ENCODE results near the gene PTPRJ. TPM values are rescaled to one million over a fixed set of nuclear protein-coding genes. Genes with fewer than 3 reads are reported as not detected.
"Not testable (repeated sequence)": the region's sequence is repeated elsewhere in the genome, so short reads cannot be mapped to it uniquely, and the experiment has no call there.

Gene PTPRJ
- total RNA-seq, 2 donors from 2014 or later, result 6.7 TPM

GRCh38 chr11:48011798-48012391 is 31.5 kb downstream of the PTPRJ start:
- no peak for DNase-seq
- intact Hi-C loops (cut with DNase I), result no loop called here
- ATAC-seq, result peak in 1 of 2 donors; percentile 53

- DNase-seq (no peak), ATAC-seq (peak; percentile 27 to 35)
- intact Hi-C loops (cut with DNase I), result no loop called here
These were observed 33.0 kb downstream of the PTPRJ start for GRCh38 chr11:48013269-48013901.

GRCh38 chr11:48014917-48015316 is 34.6 kb downstream of the PTPRJ start:
- intact Hi-C loops (cut with DNase I), result no loop called here
- ATAC-seq, result no peak
- no peak for DNase-seq

- intact Hi-C loops (cut with DNase I), result no loop called here
- no peak for DNase-seq
- ATAC-seq, result no peak
These were observed 36.9 kb downstream of the PTPRJ start for GRCh38 chr11:48017105-48017830.

GRCh38 chr11:48017831-48018527 is 37.6 kb downstream of the PTPRJ start:
- no peak for ATAC-seq
- no peak for DNase-seq

GRCh38 chr11:48018528-48019216 is 38.3 kb downstream of the PTPRJ start:
- intact Hi-C loops (cut with DNase I), result no loop called here
- ATAC-seq, result no peak
- DNase-seq, result no peak

More at GRCh38 chr11:48017831-48018527, 37.6 kb downstream of the PTPRJ start:
- intact Hi-C loops (cut with DNase I), result no loop called here

- intact Hi-C loops (cut with DNase I), result no loop called here
- peak in 1 of 2 donors; percentile 49 for ATAC-seq
These were observed 38.8 kb downstream of the PTPRJ start for GRCh38 chr11:48019217-48019584.

GRCh38 chr11:48019595-48019994 is 39.2 kb downstream of the PTPRJ start:
- ATAC-seq, result peak in 1 of 2 donors; percentile 22
- no peak for DNase-seq
- intact Hi-C loops (cut with DNase I), result no loop called here

More at GRCh38 chr11:48019217-48019584, 38.8 kb downstream of the PTPRJ start:
- DNase-seq, result no peak

- intact Hi-C loops (cut with DNase I), result no loop called here
- ATAC-seq (peak; percentile 53 to 84), DNase-seq (no peak)
These were observed 39.9 kb downstream of the PTPRJ start for GRCh38 chr11:48020092-48020755.

GRCh38 chr11:48021201-48021820 is 41.0 kb downstream of the PTPRJ start:
- intact Hi-C loops (cut with DNase I); DNase-seq; ATAC-seq: not testable (repeated sequence)

- DNase-seq (no peak), ATAC-seq (no peak)
- intact Hi-C loops (cut with DNase I), result no loop called here
These were observed 42.1 kb downstream of the PTPRJ start for GRCh38 chr11:48022445-48022844.

GRCh38 chr11:48023608-48024007 is 43.2 kb downstream of the PTPRJ start:
- intact Hi-C loops (cut with DNase I); ATAC-seq; DNase-seq: not testable (repeated sequence)

- no peak for ATAC-seq
These were observed 44.3 kb downstream of the PTPRJ start for GRCh38 chr11:48024635-48025071.

GRCh38 chr11:48025293-48025983 is 45.1 kb downstream of the PTPRJ start:
- intact Hi-C loops (cut with DNase I), result no loop called here

More at GRCh38 chr11:48024635-48025071, 44.3 kb downstream of the PTPRJ start:
- intact Hi-C loops (cut with DNase I), result no loop called here
- DNase-seq, result no peak

GRCh38 chr11:48025984-48026340 is 45.6 kb downstream of the PTPRJ start:
- ATAC-seq (no peak), DNase-seq (no peak)
- intact Hi-C loops (cut with DNase I), result no loop called here

More at GRCh38 chr11:48025293-48025983, 45.1 kb downstream of the PTPRJ start:
- no peak for DNase-seq
- no peak for ATAC-seq

GRCh38 chr11:48028914-48029680 is 48.7 kb downstream of the PTPRJ start:
- no peak for DNase-seq
- intact Hi-C loops (cut with DNase I), result no loop called here
- ATAC-seq, result no peak

Measured in left cardiac atrium (tissue), 4 donors.